ENCODE results near the gene PRKD2.

Gene PRKD2

GRCh38 chr19:46746281-46747057 lies 29.6 kb upstream of the PRKD2 start, which contains the start of gene STRN4:
Gene STRN4, minus strand, starts transcription at chr19:46746450. Its CDS starts 20 bp downstream, at chr19:46746430.
- H3K4me3 ChIP-seq (ENCODE audit: low read depth, low read length) = peak within 1 kb of the TSS; percentile 83
- DNase-seq (ENCODE audit: low read depth) = no peak
- no peak for TF ChIP-seq CTCF (conservative IDR thresholded peaks at IDR 0.05; ENCODE audit: low read depth, low read length)

- no peak for TF ChIP-seq CTCF (conservative IDR thresholded peaks at IDR 0.05; ENCODE audit: low read depth, low read length)
- DNase-seq (ENCODE audit: low read depth) = no peak
- H3K4me3 ChIP-seq (ENCODE audit: low read depth, low read length) = peak within 1 kb of the TSS; percentile 83
These were observed 28.8 kb upstream of the PRKD2 start, which contains the start of gene FKRP for GRCh38 chr19:46745521-46746280. Gene FKRP, plus strand, starts transcription at chr19:46746057. Its CDS starts 9,394 bp downstream, at chr19:46755451.

- no peak for TF ChIP-seq CTCF (conservative IDR thresholded peaks at IDR 0.05; ENCODE audit: low read depth, low read length)
- peak overlapping the region; percentile 83 for H3K4me3 ChIP-seq (ENCODE audit: low read depth, low read length)
- DNase-seq (ENCODE audit: low read depth) = no peak
These were observed 28.1 kb upstream of the PRKD2 start for GRCh38 chr19:46745030-46745429.

- DNase-seq (ENCODE audit: low read depth) = no peak
- peak overlapping the region; percentile 20 for H3K4me3 ChIP-seq (ENCODE audit: low read depth, low read length)
- TF ChIP-seq CTCF (conservative IDR thresholded peaks at IDR 0.05; ENCODE audit: low read depth, low read length) = no peak
These were observed 27.2 kb upstream of the PRKD2 start for GRCh38 chr19:46744005-46744691.

GRCh38 chr19:46742926-46743480 lies 26.1 kb upstream of the PRKD2 start:
- TF ChIP-seq CTCF (conservative IDR thresholded peaks at IDR 0.05; ENCODE audit: low read depth, low read length) = no peak
- H3K4me3 ChIP-seq (ENCODE audit: low read depth, low read length) = no peak overlapping the region
- no peak for DNase-seq (ENCODE audit: low read depth)

GRCh38 chr19:46741447-46741846 lies 24.5 kb upstream of the PRKD2 start:
- DNase-seq (ENCODE audit: low read depth) = no peak
- no peak for TF ChIP-seq CTCF (conservative IDR thresholded peaks at IDR 0.05; ENCODE audit: low read depth, low read length)
- H3K4me3 ChIP-seq (ENCODE audit: low read depth, low read length) = no peak overlapping the region

All from choroid plexus epithelial cell (primary cell).